HAP-1 (cell line): ENCODE measurements around the gene KCNMA1.

Experiments used
- DNase-seq, 2 experiments: peaks; one replicate each; pipeline ENCODE4 v3.0.0-alpha.2; 2016 to 2020; ENCODE audit warnings: low spot score in 2 of 2
- H3K27me3 ChIP-seq: fragments of 250-450 bp; sonication (Bioruptor Pico); 2 replicates; pipeline ENCODE4 v1.5.1; 2020; ENCODE audit warnings: low read depth, mild to moderate bottlenecking, moderate library complexity
- H3K36me3 ChIP-seq: fragments of 250-450 bp; sonication (Bioruptor Pico); replicated peaks from 2 replicates; pipeline ENCODE4 v1.5.1; 2020; ENCODE audit warnings: mild to moderate bottlenecking
- H3K4me1 ChIP-seq: fragments of 250-450 bp; sonication (Bioruptor Pico); 2 replicates; pipeline ENCODE4 v1.5.1; 2020; ENCODE audit warnings: mild to moderate bottlenecking
- H3K4me3 ChIP-seq: fragments of 250-450 bp; sonication (Bioruptor Pico); 2 replicates; pipeline ENCODE4 v1.5.1; 2020; ENCODE audit warnings: mild to moderate bottlenecking, moderate library complexity
- H3K9me3 ChIP-seq: fragments of 250-450 bp; sonication (Bioruptor Pico); 2 replicates; pipeline ENCODE4 v1.5.1; 2020; ENCODE audit warnings: mild to moderate bottlenecking, moderate library complexity
- in situ Hi-C: fragments of 300-500 bp; cut with MboI; formaldehyde crosslinking; loops from 3 replicates; pipeline ENCODE4 v1.14.3; 2020; ENCODE audit warnings: low sequenced_read_pairs, inconsistent platforms, mixed read lengths

Gene KCNMA1

GRCh38 chr10:77226452-77226851 is 411.2 kb downstream of the KCNMA1 start:
- H3K4me1 ChIP-seq: no peaks in the 10 kb centered on the region
- H3K36me3 ChIP-seq: no peaks in the 10 kb centered on the region
- H3K9me3 ChIP-seq: no peaks in the 10 kb centered on the region
- no peak overlapping the region for H3K4me3 ChIP-seq
- no peaks in the 10 kb centered on the region for H3K27me3 ChIP-seq
- in situ Hi-C loops: no loop called here
- no peak for DNase-seq

- H3K4me3 ChIP-seq: no peak overlapping the region
- in situ Hi-C loops: no loop called here
Observed at GRCh38 chr10:77226020-77226419, 411.6 kb downstream of the KCNMA1 start.

GRCh38 chr10:77223526-77224460 is 413.8 kb downstream of the KCNMA1 start:
- in situ Hi-C loops: no loop called here
- H3K27me3 ChIP-seq: no peaks in the 10 kb centered on the region
- no peaks in the 10 kb centered on the region for H3K36me3 ChIP-seq
- no peaks in the 10 kb centered on the region for H3K4me1 ChIP-seq
- no peaks in the 10 kb centered on the region for H3K9me3 ChIP-seq
- no peak for DNase-seq
- H3K4me3 ChIP-seq: no peak overlapping the region

More at GRCh38 chr10:77226020-77226419, 411.6 kb downstream of the KCNMA1 start:
- Histone ChIP-seq H3K27me3 (no peaks in the 10 kb centered on the region), H3K9me3 (no peaks in the 10 kb centered on the region), H3K36me3 (no peaks in the 10 kb centered on the region), H3K4me1 (no peaks in the 10 kb centered on the region)
- DNase-seq: no peak

GRCh38 chr10:77220150-77220549 is 417.5 kb downstream of the KCNMA1 start:
- in situ Hi-C loops: no loop called here
- Histone ChIP-seq H3K4me3 (no peak overlapping the region), H3K27me3 (no peaks in the 10 kb centered on the region), H3K36me3 (no peaks in the 10 kb centered on the region), H3K4me1 (no peaks in the 10 kb centered on the region), H3K9me3 (no peaks in the 10 kb centered on the region)
- no peak for DNase-seq

GRCh38 chr10:77219046-77219445 is 418.6 kb downstream of the KCNMA1 start:
- H3K4me1 ChIP-seq: no peaks in the 10 kb centered on the region
- no peaks in the 10 kb centered on the region for H3K9me3 ChIP-seq
- in situ Hi-C loops: no loop called here
- H3K4me3 ChIP-seq: no peak overlapping the region
- H3K36me3 ChIP-seq: no peaks in the 10 kb centered on the region
- DNase-seq: no peak
- H3K27me3 ChIP-seq: no peaks in the 10 kb centered on the region

GRCh38 chr10:77214799-77215198 is 422.8 kb downstream of the KCNMA1 start:
- Histone ChIP-seq H3K36me3 (no peaks in the 10 kb centered on the region), H3K9me3 (no peaks in the 10 kb centered on the region), H3K4me1 (no peaks in the 10 kb centered on the region), H3K4me3 (no peak overlapping the region), H3K27me3 (no peaks in the 10 kb centered on the region)
- in situ Hi-C loops: no loop called here
- DNase-seq: no peak

- Histone ChIP-seq H3K27me3 (no peaks in the 10 kb centered on the region), H3K4me3 (no peak overlapping the region), H3K4me1 (no peaks in the 10 kb centered on the region), H3K9me3 (no peaks in the 10 kb centered on the region), H3K36me3 (no peaks in the 10 kb centered on the region)
- in situ Hi-C loops: no loop called here
- DNase-seq: no peak
Observed at GRCh38 chr10:77212632-77213031, 425.0 kb downstream of the KCNMA1 start.

GRCh38 chr10:77210645-77211044 is 427.0 kb downstream of the KCNMA1 start:
- in situ Hi-C loops: no loop called here

GRCh38 chr10:77208684-77209256 is 428.8 kb downstream of the KCNMA1 start:
- Histone ChIP-seq H3K4me1 (no peaks in the 10 kb centered on the region), H3K4me3 (no peak overlapping the region), H3K36me3 (no peaks in the 10 kb centered on the region), H3K27me3 (0 out of 2 replicates have a peak, but pooled peaks cover 4% of the 10 kb centered on the region), H3K9me3 (no peaks in the 10 kb centered on the region)
- no peak for DNase-seq
- in situ Hi-C loops: no loop called here

More at GRCh38 chr10:77210645-77211044, 427.0 kb downstream of the KCNMA1 start:
- Histone ChIP-seq H3K4me3 (no peak overlapping the region), H3K36me3 (no peaks in the 10 kb centered on the region), H3K4me1 (no peaks in the 10 kb centered on the region), H3K9me3 (no peaks in the 10 kb centered on the region), H3K27me3 (0 out of 2 replicates have a peak, but pooled peaks cover 2% of the 10 kb centered on the region)
- DNase-seq: no peak

GRCh38 chr10:77207828-77208185 is 429.8 kb downstream of the KCNMA1 start:
- Histone ChIP-seq H3K4me3 (no peak overlapping the region), H3K36me3 (no peaks in the 10 kb centered on the region), H3K4me1 (no peaks in the 10 kb centered on the region), H3K27me3 (0 out of 2 replicates have a peak, but pooled peaks cover 4% of the 10 kb centered on the region), H3K9me3 (no peaks in the 10 kb centered on the region)
- DNase-seq: no peak
- in situ Hi-C loops: no loop called here

GRCh38 chr10:77207182-77207827 is 430.3 kb downstream of the KCNMA1 start:
- H3K36me3 ChIP-seq: no peaks in the 10 kb centered on the region
- DNase-seq: no peak
- no peak overlapping the region for H3K4me3 ChIP-seq
- in situ Hi-C loops: no loop called here
- no peaks in the 10 kb centered on the region for H3K9me3 ChIP-seq
- H3K27me3 ChIP-seq: 0 out of 2 replicates have a peak, but pooled peaks cover 4% of the 10 kb centered on the region
- no peaks in the 10 kb centered on the region for H3K4me1 ChIP-seq

- in situ Hi-C loops: no loop called here
- Histone ChIP-seq H3K27me3 (0 out of 2 replicates have a peak, but pooled peaks cover 4% of the 10 kb centered on the region), H3K9me3 (no peaks in the 10 kb centered on the region), H3K4me1 (no peaks in the 10 kb centered on the region), H3K4me3 (no peak overlapping the region), H3K36me3 (no peaks in the 10 kb centered on the region)
- DNase-seq: no peak
Observed at GRCh38 chr10:77205135-77205534, 432.5 kb downstream of the KCNMA1 start.

GRCh38 chr10:77204171-77204570 is 433.4 kb downstream of the KCNMA1 start:
- no peaks in the 10 kb centered on the region for H3K9me3 ChIP-seq
- no peaks in the 10 kb centered on the region for H3K4me1 ChIP-seq
- H3K27me3 ChIP-seq: 0 out of 2 replicates have a peak, but pooled peaks cover 4% of the 10 kb centered on the region
- no peaks in the 10 kb centered on the region for H3K36me3 ChIP-seq
- in situ Hi-C loops: no loop called here
- H3K4me3 ChIP-seq: no peak overlapping the region
- DNase-seq: no peak

GRCh38 chr10:77202857-77203256 is 434.8 kb downstream of the KCNMA1 start:
- H3K4me1 ChIP-seq: no peaks in the 10 kb centered on the region
- H3K9me3 ChIP-seq: no peaks in the 10 kb centered on the region
- no peaks in the 10 kb centered on the region for H3K36me3 ChIP-seq
- no peak overlapping the region for H3K4me3 ChIP-seq
- H3K27me3 ChIP-seq: peaks cover 9% of the 10 kb centered on the region; the same call in 1 of the 2 replicates
- in situ Hi-C loops: no loop called here
- DNase-seq: no peak
